Smooth muscle cell (in vitro differentiated cells): ENCODE data around the gene EXOC6B. TPM values are rescaled to one million over a fixed set of nuclear protein-coding genes. Genes with fewer than 3 reads are reported as not detected.

Experiments used
- DNase-seq: peaks from one replicate; lab custom pipeline; 2025; ENCODE audit not compliant: unreplicated experiment; lab: John Stamatoyannopoulos, UW
- H2AFZ ChIP-seq: fragments of 200-600 bp; sonication (generic); 2 replicates; pipeline ENCODE4 v1.6.0; 2016; ENCODE audit warnings: antibody characterized with exemption, low read depth, mild to moderate bottlenecking
- H3F3A ChIP-seq: fragments of 200-600 bp; sonication (generic); 2 replicates; pipeline ENCODE4 v1.6.0; 2017; ENCODE audit warnings: antibody characterized with exemption, low read depth
- H3K27ac ChIP-seq: fragments of 200-600 bp; sonication (generic); 2 replicates; pipeline ENCODE4 v1.5.1; 2016; ENCODE audit warnings: low read depth, mild to moderate bottlenecking
- H3K27me3 ChIP-seq: fragments of 200-600 bp; sonication (generic); 2 replicates; pipeline ENCODE4 v1.6.1; 2016; ENCODE audit warnings: low read depth, mild to moderate bottlenecking
- H3K36me3 ChIP-seq: fragments of 200-600 bp; sonication (generic); 2 replicates; pipeline ENCODE4 v1.5.1; 2016; ENCODE audit warnings: low read depth
- H3K4me1 ChIP-seq: fragments of 200-600 bp; sonication (generic); 2 replicates; pipeline ENCODE4 v1.5.1; 2016; ENCODE audit warnings: low read depth
- H3K4me2 ChIP-seq: fragments of 200-600 bp; sonication (generic); 2 replicates; pipeline ENCODE4 v1.6.0; 2016; ENCODE audit warnings: mild to moderate bottlenecking
- H3K4me3 ChIP-seq: fragments of 200-600 bp; sonication (generic); 2 replicates; pipeline ENCODE4 v1.5.1; 2016; ENCODE audit warnings: mild to moderate bottlenecking
- H3K79me2 ChIP-seq: fragments of 200-600 bp; sonication (generic); 2 replicates; pipeline ENCODE4 v1.6.0; 2016; ENCODE audit warnings: low read depth, mild to moderate bottlenecking
- H3K9ac ChIP-seq: fragments of 200-600 bp; sonication (generic); 2 replicates; pipeline ENCODE4 v1.6.0; 2016; ENCODE audit warnings: low read depth
- H3K9me3 ChIP-seq: fragments of 200-600 bp; sonication (generic); replicated peaks from 2 replicates; pipeline ENCODE4 v1.5.1; 2016; ENCODE audit warnings: low read depth
- H4K20me1 ChIP-seq: fragments of 200-600 bp; sonication (generic); 2 replicates; pipeline ENCODE4 v1.6.0; 2016; ENCODE audit warnings: low read depth
- whole genome bisulfite sequencing: methylation state at CpG from one replicate; pipeline ENCODE4 v1.1.7; 2016; ENCODE audit warnings: low lambda C conversion rate; 5-methylcytosine and 5-hydroxymethylcytosine counted together
- polyA plus RNA-seq: library from polyadenylated mRNA; unstranded; fragments of >200 nt; fragmentation: Nextera tagmentation; extraction: Ambion mirVana; gene quantifications from 2 replicates; pipeline ENCODE4 v1.2.1, GENCODE V29; 2016
- total RNA-seq: library from RNA; depleted of rRNA; stranded (reverse); fragments of >200 nt; gene quantifications from 2 replicates; pipeline ENCODE4 v1.2.3, GENCODE V29; 2014
- TF ChIP-seq, protein P1 (sequence below): fragments of 200-600 bp; sonication (generic); IDR thresholded peaks from 2 replicates; pipeline ENCODE4 v1.5.1; 2017; ENCODE audit warnings: borderline replicate concordance, mild to moderate bottlenecking, antibody characterized with exemption; ENCODE audit not compliant: insufficient read depth, poor library complexity, severe bottlenecking

The EXOC6B gene
- total and polyA plus RNA-seq, 2 experiments from 2014 or later = 6.9 to 19.7 TPM

DNA sequence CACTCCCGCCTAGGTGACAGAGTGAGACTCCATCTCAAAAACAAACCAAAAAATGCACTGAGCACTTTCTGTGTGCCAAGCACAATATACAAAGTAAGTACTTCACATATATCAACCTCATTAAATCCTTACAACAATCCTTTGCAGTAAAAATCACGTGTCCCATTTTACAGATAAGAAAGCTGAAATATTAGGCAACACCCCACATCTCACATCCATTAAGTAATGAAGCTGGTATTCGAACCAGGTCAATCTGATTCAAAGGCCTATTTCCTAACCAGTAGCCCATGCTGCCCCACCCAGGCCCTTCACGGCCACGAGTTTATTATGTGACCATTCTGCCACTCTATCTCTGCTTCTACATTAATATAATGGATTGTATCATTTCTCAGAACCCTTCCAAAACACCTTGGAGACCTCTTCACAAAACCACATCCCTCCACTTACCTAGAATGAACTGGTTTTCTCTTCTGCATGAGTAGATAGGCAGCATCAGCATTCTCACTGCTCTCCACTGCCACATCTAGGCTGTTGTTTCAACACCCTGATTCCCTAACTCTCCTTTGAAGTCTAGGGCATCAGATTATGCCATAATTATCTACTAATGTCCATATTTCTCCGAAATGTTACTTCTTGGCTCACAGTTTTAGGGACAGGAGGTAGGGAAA, 3.1 kb upstream of the EXOC6B start:
- 93% methylated on average over 6 of the region's 6 CpGs for WGBS
- TF ChIP-seq, protein P1, sequence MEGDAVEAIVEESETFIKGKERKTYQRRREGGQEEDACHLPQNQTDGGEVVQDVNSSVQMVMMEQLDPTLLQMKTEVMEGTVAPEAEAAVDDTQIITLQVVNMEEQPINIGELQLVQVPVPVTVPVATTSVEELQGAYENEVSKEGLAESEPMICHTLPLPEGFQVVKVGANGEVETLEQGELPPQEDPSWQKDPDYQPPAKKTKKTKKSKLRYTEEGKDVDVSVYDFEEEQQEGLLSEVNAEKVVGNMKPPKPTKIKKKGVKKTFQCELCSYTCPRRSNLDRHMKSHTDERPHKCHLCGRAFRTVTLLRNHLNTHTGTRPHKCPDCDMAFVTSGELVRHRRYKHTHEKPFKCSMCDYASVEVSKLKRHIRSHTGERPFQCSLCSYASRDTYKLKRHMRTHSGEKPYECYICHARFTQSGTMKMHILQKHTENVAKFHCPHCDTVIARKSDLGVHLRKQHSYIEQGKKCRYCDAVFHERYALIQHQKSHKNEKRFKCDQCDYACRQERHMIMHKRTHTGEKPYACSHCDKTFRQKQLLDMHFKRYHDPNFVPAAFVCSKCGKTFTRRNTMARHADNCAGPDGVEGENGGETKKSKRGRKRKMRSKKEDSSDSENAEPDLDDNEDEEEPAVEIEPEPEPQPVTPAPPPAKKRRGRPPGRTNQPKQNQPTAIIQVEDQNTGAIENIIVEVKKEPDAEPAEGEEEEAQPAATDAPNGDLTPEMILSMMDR = no peak
- Histone ChIP-seq H2AFZ (no peak overlapping the region), H3K9ac (no peak overlapping the region), H4K20me1 (peaks cover 4% of the 10 kb centered on the region), H3K27ac (peak overlapping the region; percentile 78), H3F3A (peaks cover 2% of the 10 kb centered on the region), H3K4me3 (no peak overlapping the region), H3K79me2 (peaks cover 3% of the 10 kb centered on the region), H3K36me3 (no peaks in the 10 kb centered on the region), H3K4me2 (no peak overlapping the region), H3K27me3 (no peaks in the 10 kb centered on the region), H3K4me1 (no peaks in the 10 kb centered on the region), H3K9me3 (no peaks in the 10 kb centered on the region)
- no peak for DNase-seq

DNA sequence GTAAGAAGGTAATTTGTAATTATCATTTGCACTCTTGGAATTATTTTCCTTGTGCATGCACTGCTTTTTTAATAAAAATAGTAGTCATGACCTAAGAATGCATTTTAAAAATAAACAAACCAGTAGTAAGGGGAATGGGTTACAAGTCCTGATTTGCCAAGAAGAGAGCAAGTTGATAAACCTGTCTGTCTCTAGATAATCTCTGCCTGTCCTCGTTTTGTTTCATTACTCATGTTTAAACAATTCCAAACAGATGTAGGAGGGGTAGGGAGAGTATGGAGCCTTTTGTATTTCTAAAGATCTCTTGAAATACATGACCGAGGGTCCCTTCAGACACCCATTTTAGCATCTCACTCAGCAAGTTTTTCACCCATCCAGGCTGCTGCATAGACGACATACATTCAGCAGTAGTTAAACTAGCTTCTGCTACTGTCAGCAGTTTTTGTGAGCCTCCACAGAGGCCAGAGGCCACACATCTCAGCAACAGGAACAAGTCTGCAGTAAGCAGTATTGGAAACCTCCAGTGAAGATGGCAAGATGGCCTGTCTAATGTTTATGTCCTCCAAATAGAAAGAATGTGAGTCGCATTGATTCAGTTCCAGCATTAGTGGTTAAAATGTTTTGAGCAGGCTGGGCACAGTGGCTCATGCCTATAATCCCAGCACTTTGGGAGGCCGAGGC, 2.3 kb upstream of the EXOC6B start:
- peak overlapping the region; percentile 78 for H3K27ac ChIP-seq
- peak overlapping the region; percentile 55 for H3K4me2 ChIP-seq
- 35% methylated on average over 5 of the region's 5 CpGs for WGBS

DNA sequence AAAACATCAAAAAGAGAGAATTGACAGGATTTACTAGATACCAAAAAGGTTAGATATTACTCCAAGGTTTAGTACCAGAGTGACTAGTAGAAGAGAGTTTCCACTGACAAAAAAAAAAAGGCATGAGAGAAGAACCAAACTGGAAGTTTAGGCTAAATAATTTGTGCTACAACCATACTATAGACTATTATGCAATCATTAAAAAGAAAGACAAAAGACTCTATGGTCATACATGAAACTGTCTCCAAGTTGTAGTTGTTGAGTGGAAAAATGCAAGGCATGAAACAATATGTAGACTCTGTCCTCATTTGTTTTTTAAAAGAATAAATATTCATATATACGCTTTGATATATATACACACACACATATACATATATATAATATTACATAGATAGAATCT, 1.7 kb upstream of the EXOC6B start:
- no peaks in the 10 kb centered on the region for H3K9me3 ChIP-seq
- no peaks in the 10 kb centered on the region for H3K27me3 ChIP-seq
- H4K20me1 ChIP-seq = peaks cover 11% of the 10 kb centered on the region
- H3K4me2 ChIP-seq = peak overlapping the region; percentile 55
- H2AFZ ChIP-seq = no peak overlapping the region
- no peak for DNase-seq
- peaks cover 18% of the 10 kb centered on the region for H3K79me2 ChIP-seq
- H3K36me3 ChIP-seq = no peaks in the 10 kb centered on the region
- H3K4me1 ChIP-seq = no peaks in the 10 kb centered on the region
- H3K4me3 ChIP-seq = no peak overlapping the region
- TF ChIP-seq, protein P1 = no peak
- H3K9ac ChIP-seq = no peak overlapping the region
- WGBS = 97% methylated on average over 1 of the region's 1 CpG
- H3F3A ChIP-seq = peaks cover 2% of the 10 kb centered on the region
- H3K27ac ChIP-seq = peak overlapping the region; percentile 78

More for the DNA sequence above, 2.3 kb upstream of the EXOC6B start:
- Histone ChIP-seq H3K27me3 (no peaks in the 10 kb centered on the region), H3K4me3 (no peak overlapping the region), H3K9ac (no peak overlapping the region), H3K9me3 (no peaks in the 10 kb centered on the region), H4K20me1 (peaks cover 6% of the 10 kb centered on the region), H3K36me3 (no peaks in the 10 kb centered on the region), H2AFZ (no peak overlapping the region), H3F3A (peaks cover 2% of the 10 kb centered on the region), H3K79me2 (peaks cover 12% of the 10 kb centered on the region), H3K4me1 (no peaks in the 10 kb centered on the region)
- TF ChIP-seq, protein P1 = no peak
- DNase-seq = no peak
